CD4-positive, alpha-beta T cell (primary cell): Measurements from ENCODE around the gene CPNE7. TPM values are rescaled to one million over a fixed set of nuclear protein-coding genes. Genes with fewer than 3 reads are reported as not detected.
A peak's percentile ranks its signal among the peaks of the same experiment; 100 is the strongest.

Experiments used
- ATAC-seq: fragments of 200-7000 bp; cut with Tn5 transposase; one replicate; pipeline ENCODE4 v1.10.0; 2022; ENCODE audit warnings: mild to moderate bottlenecking; ENCODE audit not compliant: poor library complexity
- CTCF ChIA-PET: fragments of 350-600 bp; sonication (Branson Sonifier 250); formaldehyde crosslinking; loops from one replicate; lab custom pipeline; 2021; ENCODE audit warnings: antibody characterized with exemption, inconsistent platforms; lab: Charles Lee
- POLR2A ChIA-PET: fragments of 350-600 bp; sonication (Branson Sonifier 250); formaldehyde crosslinking; loops from one replicate; lab custom pipeline; 2021; ENCODE audit warnings: antibody characterized with exemption, inconsistent platforms; lab: Charles Lee
- DNase-seq, 14 experiments: peaks; one replicate each; pipeline ENCODE4 v3.0.0-alpha.2; 2013 to 2020; ENCODE audit warnings: mixed read lengths in 2 of 14
- H3K27ac ChIP-seq, 2 donors: one replicate each; pipeline versions ENCODE4 v1.5.1 to v1.7.0; 2013; ENCODE audit warnings: low read length in 2 of 2, low read depth in 1 of 2, mild to moderate bottlenecking in 1 of 2
- H3K27me3 ChIP-seq, 2 experiments: 1 replicate in 1 of 2; 2 replicates in 1 of 2; pipeline versions ENCODE4 v1.6.1 to v1.7.0; 2013; ENCODE audit warnings: low read length in 2 of 2, control low read depth in 1 of 2, mild to moderate bottlenecking in 1 of 2, moderate library complexity in 1 of 2; ENCODE audit not compliant: insufficient read depth in 2 of 2, control insufficient read depth in 1 of 2
- H3K36me3 ChIP-seq: one replicate; pipeline ENCODE4 v1.6.1; 2013; ENCODE audit warnings: low read length, control low read depth; ENCODE audit not compliant: insufficient read depth
- H3K4me1 ChIP-seq: one replicate; pipeline ENCODE4 v1.6.1; 2013; ENCODE audit warnings: low read length, control low read depth; ENCODE audit not compliant: insufficient read depth
- H3K4me3 ChIP-seq: one replicate; pipeline ENCODE4 v1.5.1; 2013; ENCODE audit warnings: mild to moderate bottlenecking, low read length, moderate library complexity
- H3K9me3 ChIP-seq, 2 experiments: 1 replicate in 1 of 2; 2 replicates in 1 of 2; pipeline versions ENCODE4 v1.6.1 to v1.7.0; 2013; ENCODE audit warnings: low read length in 2 of 2, mild to moderate bottlenecking in 2 of 2, control low read depth in 1 of 2, moderate library complexity in 1 of 2; ENCODE audit not compliant: control insufficient read depth in 1 of 2, insufficient read depth in 1 of 2
- H3K27ac Mint-ChIP-seq: one replicate; pipeline ENCODE4 v1.8.0; 2020; ENCODE audit warnings: mixed read lengths
- H3K27me3 Mint-ChIP-seq: one replicate; pipeline ENCODE4 v1.8.0; 2021; ENCODE audit warnings: mixed read lengths
- H3K36me3 Mint-ChIP-seq: one replicate; pipeline ENCODE4 v1.8.0; 2021; ENCODE audit warnings: low read depth, mixed read lengths
- H3K4me1 Mint-ChIP-seq: one replicate; pipeline ENCODE4 v1.8.0; 2021; ENCODE audit warnings: low read depth, mixed read lengths
- H3K4me3 Mint-ChIP-seq: one replicate; pipeline ENCODE4 v1.8.0; 2020; ENCODE audit warnings: mild to moderate bottlenecking, mixed read lengths
- H3K9me3 Mint-ChIP-seq: one replicate; pipeline ENCODE4 v1.8.0; 2020; ENCODE audit warnings: mixed read lengths
- intact Hi-C, 2 experiments: fragments of 100-400 bp; cut with DNase I in 1 of 2; cut with micrococcal nuclease in 1 of 2; formaldehyde crosslinking; loops; one replicate each; pipeline versions ENCODE4 v1.15.1 to v1.9.0; 2023 to 2025; cut with DNase I, micrococcal nuclease
- total RNA-seq, 174 experiments: library from RNA in 2 of 174; stranded (reverse) in 2 of 174; gene quantifications; one replicate each; pipeline ENCODE4 v1.2.3 and lab custom pipeline; 2021 to 2026
- TF ChIP-seq, protein P1 (sequence below): fragments of 200-600 bp; IDR thresholded peaks from one replicate; pipeline ENCODE4 v1.8.0; 2022; ENCODE audit warnings: antibody characterized with exemption, mild to moderate bottlenecking

Gene CPNE7
- total RNA-seq, 2 experiments from 2014 or later, result 1.0 to 1.3 TPM

DNA sequence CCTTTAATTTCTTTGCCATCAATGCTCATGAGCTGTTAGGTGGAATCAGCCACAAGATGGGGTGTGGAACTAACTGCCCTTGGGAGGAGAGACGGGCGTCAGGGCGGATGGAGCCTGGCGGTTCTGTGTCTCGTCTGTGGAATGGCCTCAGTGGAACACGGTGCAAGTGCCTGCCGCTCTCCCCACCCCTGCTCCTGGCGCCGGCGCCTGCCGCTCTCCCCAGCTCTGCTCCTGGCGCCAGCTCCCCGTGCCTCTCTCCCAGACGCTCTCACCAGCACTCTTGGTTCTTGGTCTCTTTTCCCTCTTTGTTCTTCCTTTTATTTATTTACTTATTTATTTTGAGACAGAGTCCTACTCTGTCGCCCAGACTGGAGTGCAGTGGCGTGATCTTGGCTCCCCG, 28.3 kb upstream of the CPNE7 start:
- H3K27me3 ChIP-seq, result no peaks in the 10 kb centered on the region
- ATAC-seq (no peak), DNase-seq (no peak)
- no peak overlapping the region for H3K27ac ChIP-seq
- CTCF ChIA-PET, result no interaction called here
- Mint-ChIP-seq H3K9me3 (no peaks in the 10 kb centered on the region), H3K36me3 (peaks cover 55% of the 10 kb centered on the region), H3K4me3 (no peak overlapping the region), H3K27me3 (no peaks in the 10 kb centered on the region), H3K4me1 (peaks cover 19% of the 10 kb centered on the region), H3K27ac (no peak overlapping the region)
- peaks cover 19% of the 10 kb centered on the region for H3K4me1 ChIP-seq
- POLR2A ChIA-PET, result no interaction called here
- no peaks in the 10 kb centered on the region for H3K9me3 ChIP-seq
- intact Hi-C loops, result no loop called here
- peaks cover 59% of the 10 kb centered on the region for H3K36me3 ChIP-seq
- TF ChIP-seq, protein P1, sequence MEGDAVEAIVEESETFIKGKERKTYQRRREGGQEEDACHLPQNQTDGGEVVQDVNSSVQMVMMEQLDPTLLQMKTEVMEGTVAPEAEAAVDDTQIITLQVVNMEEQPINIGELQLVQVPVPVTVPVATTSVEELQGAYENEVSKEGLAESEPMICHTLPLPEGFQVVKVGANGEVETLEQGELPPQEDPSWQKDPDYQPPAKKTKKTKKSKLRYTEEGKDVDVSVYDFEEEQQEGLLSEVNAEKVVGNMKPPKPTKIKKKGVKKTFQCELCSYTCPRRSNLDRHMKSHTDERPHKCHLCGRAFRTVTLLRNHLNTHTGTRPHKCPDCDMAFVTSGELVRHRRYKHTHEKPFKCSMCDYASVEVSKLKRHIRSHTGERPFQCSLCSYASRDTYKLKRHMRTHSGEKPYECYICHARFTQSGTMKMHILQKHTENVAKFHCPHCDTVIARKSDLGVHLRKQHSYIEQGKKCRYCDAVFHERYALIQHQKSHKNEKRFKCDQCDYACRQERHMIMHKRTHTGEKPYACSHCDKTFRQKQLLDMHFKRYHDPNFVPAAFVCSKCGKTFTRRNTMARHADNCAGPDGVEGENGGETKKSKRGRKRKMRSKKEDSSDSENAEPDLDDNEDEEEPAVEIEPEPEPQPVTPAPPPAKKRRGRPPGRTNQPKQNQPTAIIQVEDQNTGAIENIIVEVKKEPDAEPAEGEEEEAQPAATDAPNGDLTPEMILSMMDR, result no peak
- no peak overlapping the region for H3K4me3 ChIP-seq

DNA sequence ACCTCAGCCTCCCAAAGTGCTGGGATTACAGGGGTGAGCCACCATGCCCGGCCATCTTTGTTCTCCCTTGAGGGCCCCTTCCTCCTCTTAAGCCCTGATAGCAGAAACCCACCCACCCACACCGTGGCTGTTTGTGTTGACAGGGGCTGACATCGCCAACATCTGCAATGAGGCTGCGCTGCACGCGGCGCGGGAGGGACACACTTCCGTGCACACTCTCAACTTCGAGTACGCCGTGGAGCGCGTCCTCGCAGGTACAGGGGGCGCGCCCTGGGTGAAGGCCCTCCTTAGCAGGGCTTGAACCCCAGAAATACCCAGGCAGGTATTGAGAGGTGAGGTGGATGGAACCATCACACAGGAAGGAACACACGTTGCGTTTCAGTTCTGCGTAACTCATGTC, 27.7 kb upstream of the CPNE7 start:
- intact Hi-C loops, result loop anchor here in 1 of 2 experiments (2.0 kb wide), 1 partner anchor 13 kb away; no protein-coding TSS in a partner anchor
- H3K9me3 Mint-ChIP-seq, result no peaks in the 10 kb centered on the region
- ATAC-seq (no peak), DNase-seq (no peak)
- H3K4me1 Mint-ChIP-seq, result peaks cover 15% of the 10 kb centered on the region
- Histone ChIP-seq H3K27ac (no peak overlapping the region), H3K36me3 (peaks cover 61% of the 10 kb centered on the region), H3K4me3 (no peak overlapping the region), H3K27me3 (no peaks in the 10 kb centered on the region), H3K9me3 (no peaks in the 10 kb centered on the region), H3K4me1 (peaks cover 19% of the 10 kb centered on the region)
- ChIA-PET POLR2A (interaction anchor here (1.0 kb wide), 1 partner anchor 57 kb away, joined by 3 read pairs; no protein-coding TSS in a partner anchor), CTCF (no interaction called here)
- H3K27ac Mint-ChIP-seq, result peak overlapping the region; percentile 91
- H3K4me3 Mint-ChIP-seq, result no peak overlapping the region
- H3K36me3 Mint-ChIP-seq, result peaks cover 55% of the 10 kb centered on the region
- TF ChIP-seq, protein P1, result no peak
- no peaks in the 10 kb centered on the region for H3K27me3 Mint-ChIP-seq

DNA sequence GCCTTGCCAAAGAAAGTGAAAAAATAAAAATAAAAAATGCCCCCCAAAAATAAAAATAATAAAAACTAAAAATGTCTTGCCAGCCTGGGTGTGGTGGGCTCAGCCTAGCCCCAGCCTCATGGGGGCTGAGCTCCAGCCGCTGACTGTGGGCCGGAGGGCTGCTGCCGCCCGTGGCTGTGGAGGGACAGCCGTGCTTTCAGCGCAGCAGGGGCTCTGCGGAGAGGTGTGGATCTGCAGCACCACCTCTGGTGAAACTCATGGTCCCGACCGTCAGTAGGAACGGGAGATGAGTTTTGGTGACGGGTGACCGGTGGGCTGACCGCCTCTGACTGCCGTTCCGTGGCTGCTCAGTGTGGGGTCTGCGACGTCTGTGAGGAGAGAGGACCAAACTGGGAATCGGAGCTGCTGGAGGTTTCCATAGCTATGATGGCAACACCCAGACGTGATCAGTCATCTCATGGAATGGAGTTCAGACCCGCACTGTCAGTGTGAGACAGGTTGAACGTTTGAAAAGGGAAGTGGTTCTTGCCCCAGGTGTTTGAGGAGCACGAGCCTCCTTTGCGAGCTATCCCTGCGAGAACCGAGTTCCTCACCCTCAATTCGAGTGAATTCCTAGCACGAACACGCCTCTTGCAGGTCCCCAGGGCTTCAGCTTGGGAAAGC, 27.1 kb upstream of the CPNE7 start:
- DNase-seq (no peak), ATAC-seq (peak; percentile 70)
- Mint-ChIP-seq H3K4me1 (peaks cover 15% of the 10 kb centered on the region), H3K27ac (peak overlapping the region; percentile 91), H3K36me3 (peaks cover 59% of the 10 kb centered on the region), H3K27me3 (no peaks in the 10 kb centered on the region), H3K9me3 (no peaks in the 10 kb centered on the region), H3K4me3 (peak overlapping the region; percentile 74)
- no peaks in the 10 kb centered on the region for H3K9me3 ChIP-seq
- TF ChIP-seq, protein P1, result no peak
- H3K4me3 ChIP-seq, result no peak overlapping the region
- no peaks in the 10 kb centered on the region for H3K27me3 ChIP-seq
- peak overlapping the region in 1 of 2 donors; percentile 36 for H3K27ac ChIP-seq
- intact Hi-C loops, result loop anchor here in 1 of 2 experiments (2.0 kb wide), 1 partner anchor 14 kb away; no protein-coding TSS in a partner anchor
- peaks cover 67% of the 10 kb centered on the region for H3K36me3 ChIP-seq
- ChIA-PET CTCF (interaction anchor here (1.1 to 1.4 kb wide), 2 partner anchors 9 kb away, joined by 3 to 7 read pairs; no protein-coding TSS in a partner anchor), POLR2A (interaction anchor here (1.0 to 2.9 kb wide), 7 partner anchors 8 to 57 kb away, joined by 3 to 20 read pairs (median 3); partner anchors contain the start of gene SPG7)
- peaks cover 19% of the 10 kb centered on the region for H3K4me1 ChIP-seq
